AG20443 (cell line): ENCODE measurements around the gene TEKT2.

Source experiments
- DNase-seq: peaks from one replicate; pipeline ENCODE4 v3.0.0; 2012; ENCODE audit warnings: low spot score, mixed read lengths

The TEKT2 gene

DNA sequence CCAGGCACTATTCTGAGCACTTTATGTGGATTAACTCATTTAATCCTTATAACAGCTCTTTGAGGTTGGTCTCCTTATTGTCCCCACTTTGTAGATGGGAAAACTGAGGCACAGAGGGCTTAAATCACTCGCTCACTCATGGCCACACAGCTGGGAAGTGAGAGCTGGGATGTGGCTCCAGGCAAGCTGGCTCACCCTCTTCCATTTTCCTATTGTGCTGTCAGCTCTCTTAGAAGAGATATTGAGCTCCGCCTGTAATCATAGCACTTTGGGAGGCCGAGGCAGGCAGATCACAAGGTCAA is 45.0 kb downstream of the TEKT2 start:
- DNase-seq = no peak

DNA sequence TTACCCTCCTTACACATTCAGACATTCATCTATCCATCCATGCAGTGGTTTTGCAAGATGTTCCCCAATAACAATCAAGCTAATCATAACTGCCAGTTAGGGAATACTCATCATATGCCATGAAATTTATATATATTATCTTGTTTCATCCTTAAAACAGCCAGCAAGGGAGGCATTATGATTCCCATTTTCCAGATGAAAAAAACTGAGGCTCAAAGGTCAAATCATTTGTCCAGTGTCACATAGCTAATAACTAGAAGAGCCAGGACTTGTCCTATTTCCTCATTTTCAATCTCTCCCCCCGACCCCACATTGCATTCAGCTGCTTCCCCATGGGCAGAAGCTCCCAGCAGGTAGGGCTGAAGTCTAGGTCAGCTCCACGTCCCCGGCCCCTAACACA is 48.1 kb downstream of the TEKT2 start:
- no peak for DNase-seq

DNA sequence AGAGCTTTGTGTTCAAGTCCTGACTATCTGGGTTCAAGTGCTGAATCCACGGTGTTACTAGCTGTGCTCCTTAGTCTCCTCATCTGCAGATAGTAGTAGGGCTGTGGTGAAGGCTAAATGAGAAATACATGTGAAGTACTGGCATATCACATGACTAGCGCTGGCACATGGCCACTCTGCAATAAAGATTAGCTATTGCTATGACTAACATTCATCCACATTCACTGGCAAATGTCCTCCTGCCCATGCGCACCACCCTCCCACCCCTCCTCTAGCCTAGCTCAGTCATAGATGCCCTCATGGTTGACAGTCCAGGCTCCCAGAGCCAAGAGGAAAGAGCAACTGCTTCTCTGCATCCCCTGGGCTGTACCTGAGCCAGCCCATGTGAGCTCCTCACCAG is 49.6 kb downstream of the TEKT2 start:
- DNase-seq = peak; percentile 96

DNA sequence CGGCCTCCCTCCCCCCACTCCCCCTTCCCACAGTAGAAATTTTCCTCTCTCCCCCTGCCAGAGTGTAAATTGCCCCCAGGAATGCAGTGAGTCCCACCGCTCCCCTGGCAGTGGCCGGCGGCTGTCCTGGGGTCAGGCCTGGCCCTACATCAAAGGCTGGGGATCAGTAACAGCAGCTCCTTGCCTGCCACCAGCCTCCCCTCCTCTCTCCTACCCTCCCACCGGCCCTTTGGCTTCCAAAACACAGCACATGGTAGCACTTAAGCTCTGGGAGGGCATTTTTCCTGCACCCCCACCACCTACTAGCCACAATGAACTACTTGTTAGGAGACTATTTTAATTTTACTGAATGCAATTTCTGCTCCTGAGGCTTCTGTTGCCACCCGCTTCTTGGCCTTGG is 50.1 kb downstream of the TEKT2 start:
- no peak for DNase-seq

DNA sequence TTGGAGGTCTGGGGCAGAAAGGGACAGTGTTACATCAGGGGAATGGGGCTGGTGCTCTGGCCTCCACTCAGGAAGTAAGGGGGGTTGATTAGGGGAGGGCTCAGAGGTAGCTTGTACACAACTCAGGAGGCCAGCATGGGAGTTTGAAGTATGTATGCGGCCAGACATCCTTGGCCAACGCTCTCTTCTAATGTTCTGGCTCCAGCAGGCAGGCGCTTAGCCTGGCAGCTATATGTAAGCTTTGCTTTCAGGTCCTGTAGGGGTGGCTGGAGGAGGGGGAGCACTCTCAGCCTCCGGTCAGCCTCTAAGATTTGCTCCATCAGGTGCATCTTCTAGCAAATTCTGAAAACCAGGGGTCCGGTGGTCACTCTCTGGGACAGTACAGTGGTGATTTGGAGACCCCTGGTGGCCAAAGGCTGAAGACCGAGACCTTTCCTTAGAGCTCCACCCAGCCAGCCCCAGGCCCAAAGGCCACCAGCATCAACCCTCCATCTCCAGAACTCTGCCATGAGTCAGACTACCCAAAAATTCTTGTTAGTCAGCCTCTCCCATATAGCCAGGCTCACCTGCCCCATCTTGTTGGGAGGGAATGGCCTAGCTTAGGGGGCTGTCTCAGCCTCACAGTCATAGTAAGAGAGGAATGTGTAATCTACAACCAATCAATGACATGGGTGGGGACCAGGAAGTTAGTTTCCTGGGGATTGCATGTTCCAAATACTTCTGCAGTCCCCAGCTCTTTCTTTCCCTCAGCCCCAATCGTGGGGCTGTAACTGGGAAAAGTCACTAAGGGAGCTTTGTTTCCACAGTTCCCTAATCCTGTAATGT is 50.8 kb downstream of the TEKT2 start:
- peak; percentile 70 for DNase-seq

DNA sequence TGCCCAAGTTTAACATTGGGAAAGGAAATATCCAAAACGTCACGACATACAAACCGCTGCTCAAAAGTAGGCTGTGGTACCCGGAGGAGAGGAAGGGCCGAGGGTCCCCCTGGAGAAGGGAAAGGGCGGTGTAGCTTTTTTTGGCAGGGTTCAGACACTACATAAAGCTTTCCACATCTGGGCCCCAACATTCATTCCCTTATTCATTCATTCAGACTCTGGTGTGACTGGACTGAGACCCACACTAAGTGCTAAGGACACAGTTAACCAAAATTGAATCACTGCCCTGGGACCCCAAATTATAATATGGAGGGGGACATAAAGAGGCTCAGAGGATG is 51.4 kb downstream of the TEKT2 start:
- DNase-seq = no peak

DNA sequence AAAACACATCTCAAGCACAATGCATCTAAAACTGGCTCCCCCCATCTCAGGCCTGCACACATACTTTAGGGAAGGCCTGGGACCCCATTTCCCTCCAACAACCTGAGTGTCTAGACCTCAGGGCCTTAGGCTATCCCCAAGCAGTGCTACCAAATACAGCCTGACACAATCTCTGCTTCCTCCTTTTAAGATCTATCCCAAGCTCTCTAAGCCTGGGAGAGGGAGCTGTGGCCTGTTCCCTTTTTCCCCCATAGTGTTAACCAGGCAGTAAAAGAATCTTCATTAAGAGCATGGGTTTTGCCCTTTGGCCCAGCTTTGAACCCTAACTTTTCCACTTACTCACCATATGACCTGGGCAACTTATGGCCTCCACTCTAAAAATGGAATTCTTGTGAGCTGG is 51.9 kb downstream of the TEKT2 start:
- no peak for DNase-seq

DNA sequence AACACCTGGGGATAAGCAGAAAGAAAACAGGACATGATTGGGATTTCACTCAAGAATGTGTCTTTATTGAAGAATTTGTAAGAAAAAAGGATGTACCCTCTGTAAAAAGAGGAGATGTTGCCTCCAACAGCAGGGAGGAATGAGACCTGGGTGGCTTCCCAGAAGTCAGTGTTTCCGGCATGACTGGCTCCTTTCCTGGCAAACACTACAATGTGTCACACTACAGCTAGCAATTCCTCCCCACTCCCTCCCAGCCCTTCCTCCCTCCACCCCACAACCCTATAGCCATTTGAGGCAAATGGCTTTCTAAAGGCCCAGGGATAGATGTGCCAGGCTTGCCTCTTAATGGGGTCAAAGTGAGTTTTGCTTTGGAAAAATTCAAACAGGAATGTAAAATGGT is 52.6 kb downstream of the TEKT2 start:
- peak; percentile 91 for DNase-seq

DNA sequence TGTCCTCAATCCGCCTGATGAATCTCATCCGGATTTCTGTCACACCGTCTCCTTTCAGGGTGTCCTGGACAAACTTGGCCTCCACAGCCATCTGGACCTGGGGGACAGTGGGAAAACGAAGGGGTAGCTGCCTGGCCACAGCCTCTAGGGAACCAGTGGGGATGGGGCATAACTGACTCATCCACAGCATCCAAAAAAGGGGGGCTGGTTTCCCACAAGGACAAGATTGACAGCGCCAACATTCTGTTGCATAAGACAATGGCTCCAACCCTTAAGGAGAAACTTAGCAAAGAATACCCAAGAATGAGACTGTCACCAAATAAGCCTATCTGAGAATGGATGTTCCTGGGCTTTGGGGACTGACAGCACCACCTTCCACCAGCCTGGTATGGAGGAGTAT is 53.3 kb downstream of the TEKT2 start:
- DNase-seq = no peak

DNA sequence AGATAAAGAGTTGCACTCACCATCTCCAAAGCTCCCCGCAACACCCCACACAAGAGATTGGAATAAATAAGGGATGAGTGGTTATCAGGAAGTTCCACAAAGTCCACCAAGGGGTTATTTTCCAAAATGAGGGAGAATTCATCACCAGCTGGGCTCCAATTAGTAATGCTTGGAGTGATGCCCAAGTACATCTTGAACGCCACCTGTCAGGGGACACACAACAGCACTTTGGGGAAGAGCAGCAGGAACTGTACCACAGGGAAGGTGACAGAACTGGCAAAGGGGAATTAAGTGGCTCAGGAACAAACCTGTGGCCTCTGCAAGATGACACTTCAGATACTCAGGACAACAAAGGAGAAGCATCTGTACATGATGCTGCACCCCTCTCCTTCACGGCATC is 53.9 kb downstream of the TEKT2 start:
- DNase-seq = no peak
